PC-3 (cell line): ENCODE results near the gene TMEM86B. TPM values are rescaled to one million over a fixed set of nuclear protein-coding genes. Genes with fewer than 3 reads are reported as not detected.

Experiments used
- ATAC-seq: fragments of 200-7000 bp; cut with Tn5 transposase; 2 replicates; pipeline ENCODE4 v1.9.1; 2020; ENCODE audit warnings: mild to moderate bottlenecking, moderate library complexity
- BruUV-seq: library from RNA; stranded (reverse); fragments of 400-500 nt; replicated peaks from 2 replicates; lab custom pipeline; 2021; lab: Mats Ljungman, UMichigan
- CTCF ChIA-PET: fragments of 300-600 bp; sonication (Branson Sonifier 250); formaldehyde crosslinking; loops from one replicate; lab custom pipeline; 2022; ENCODE audit warnings: antibody characterized with exemption; lab: Charles Lee
- POLR2A ChIA-PET: fragments of 300-600 bp; sonication (Branson Sonifier 250); formaldehyde crosslinking; loops from one replicate; lab custom pipeline; 2022; ENCODE audit warnings: antibody characterized with exemption; ENCODE audit not compliant: unreplicated experiment; lab: Charles Lee
- DNase-seq: peaks from one replicate; pipeline ENCODE4 v3.0.0-alpha.2; 2015
- H2AFZ ChIP-seq: fragments of 300-600 bp; sonication (generic); 2 replicates; pipeline ENCODE4 v1.6.0; 2016; ENCODE audit warnings: antibody characterized with exemption, low read length
- H3F3A ChIP-seq: fragments of 300-600 bp; sonication (generic); one replicate; pipeline ENCODE4 v1.6.0; 2017; ENCODE audit warnings: antibody characterized with exemption, low read length, control low read depth, mild to moderate bottlenecking; ENCODE audit not compliant: unreplicated experiment
- H3K27ac ChIP-seq: fragments of 300-600 bp; sonication (generic); 2 replicates; pipeline ENCODE4 v1.5.1; 2016; ENCODE audit warnings: mild to moderate bottlenecking, low read length
- H3K27me3 ChIP-seq: fragments of 300-600 bp; sonication (generic); 2 replicates; pipeline ENCODE4 v1.6.1; 2016; ENCODE audit warnings: low read length, mixed read lengths
- H3K36me3 ChIP-seq: fragments of 300-600 bp; sonication (generic); 2 replicates; pipeline ENCODE4 v1.6.1; 2016; ENCODE audit warnings: low read depth, mixed run types, low read length, mixed read lengths
- H3K4me1 ChIP-seq: fragments of 300-600 bp; sonication (generic); 2 replicates; pipeline ENCODE4 v1.5.1; 2016; ENCODE audit warnings: low read length; ENCODE audit not compliant: insufficient read depth
- H3K4me2 ChIP-seq: fragments of 300-600 bp; sonication (generic); 2 replicates; pipeline ENCODE4 v1.6.0; 2016; ENCODE audit warnings: low read length
- H3K4me3 ChIP-seq: fragments of 300-600 bp; sonication (generic); 2 replicates; pipeline ENCODE4 v1.5.1; 2016; ENCODE audit warnings: mild to moderate bottlenecking, low read length, mixed read lengths
- H3K79me2 ChIP-seq: fragments of 300-600 bp; sonication (generic); 2 replicates; pipeline ENCODE4 v1.6.1; 2017; ENCODE audit warnings: low read length, mixed read lengths
- H3K9ac ChIP-seq: fragments of 300-600 bp; sonication (generic); 2 replicates; pipeline ENCODE4 v1.6.0; 2016; ENCODE audit warnings: mild to moderate bottlenecking, low read length
- H3K9me2 ChIP-seq: fragments of 300-600 bp; sonication (generic); replicated peaks from 2 replicates; pipeline ENCODE4 v1.6.1; 2016; ENCODE audit warnings: mixed run types, low read length, mixed read lengths
- H3K9me3 ChIP-seq: fragments of 300-600 bp; sonication (generic); 2 replicates; pipeline ENCODE4 v1.6.1; 2016; ENCODE audit warnings: low read length, mixed read lengths
- H4K20me1 ChIP-seq: fragments of 300-600 bp; sonication (generic); 2 replicates; pipeline ENCODE4 v1.6.1; 2016; ENCODE audit warnings: low read length, mixed read lengths
- EZH2 ChIP-seq: fragments of 300-600 bp; sonication (generic); IDR thresholded peaks from one replicate; pipeline ENCODE4 v1.6.1; 2017; ENCODE audit warnings: antibody characterized with exemption, mild to moderate bottlenecking, low read length; ENCODE audit not compliant: unreplicated experiment
- EZH2phosphoT487 ChIP-seq: fragments of 300-600 bp; sonication (generic); IDR thresholded peaks from 2 replicates; pipeline ENCODE4 v1.6.1; 2018; ENCODE audit warnings: mild to moderate bottlenecking, antibody characterized with exemption, low read length, borderline replicate concordance
- intact Hi-C: fragments of 100-400 bp; cut with micrococcal nuclease; formaldehyde crosslinking; loops from 2 replicates; pipeline ENCODE4 v1.9.0; 2023
- total RNA-seq: library from RNA; depleted of rRNA; stranded (reverse); fragments of >200 nt; gene quantifications from 2 replicates; pipeline ENCODE4 v1.2.3, GENCODE V29; 2014
- TF ChIP-seq, protein P1 (sequence below): fragments of 300-600 bp; sonication (generic); conservative IDR thresholded peaks from 2 replicates; pipeline ENCODE4 v1.5.1; 2017; ENCODE audit warnings: antibody characterized with exemption, low read depth, mild to moderate bottlenecking, low read length

Gene TMEM86B
- total RNA-seq, 1 experiment from 2014 or later: 11.8 TPM

DNA sequence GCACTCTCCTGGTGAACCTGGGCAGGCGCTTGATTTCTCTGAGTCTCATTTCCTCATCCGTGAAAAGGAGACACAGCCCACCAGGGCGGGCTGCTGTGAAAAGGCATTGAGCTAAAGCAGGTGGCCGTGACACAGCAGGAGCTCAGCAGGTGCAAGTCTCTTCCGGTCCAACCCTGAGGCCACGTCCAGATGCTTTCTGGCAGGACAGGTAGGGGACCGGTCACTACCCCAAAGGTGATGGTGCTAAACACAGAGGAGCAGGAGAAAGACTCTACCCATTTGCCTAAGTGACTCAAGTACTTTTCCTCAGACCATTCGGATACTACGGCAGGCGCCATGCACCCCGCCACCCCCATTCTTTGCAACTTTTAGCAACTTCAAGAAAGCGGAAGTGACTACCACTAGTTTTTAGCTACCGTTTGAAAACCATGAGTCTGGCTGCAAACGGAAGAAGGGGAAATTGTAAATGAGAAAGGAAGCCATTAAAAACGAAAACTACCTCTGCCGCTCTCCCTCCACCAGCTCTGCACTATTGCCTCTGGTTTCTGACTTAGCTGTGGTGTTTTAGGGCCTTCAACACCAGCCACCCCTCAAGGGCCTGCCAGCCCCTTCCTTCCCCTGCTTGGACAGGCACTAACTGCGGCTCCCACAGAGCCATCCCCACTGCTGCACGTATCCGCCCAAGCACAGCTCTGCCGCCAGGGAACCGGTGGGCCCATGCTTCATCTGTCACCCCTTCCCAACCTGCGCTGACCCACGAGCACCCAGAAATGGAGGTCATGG, 25.5 kb upstream of the TMEM86B start:
- Histone ChIP-seq H3K4me1 (peaks cover 59% of the 10 kb centered on the region), H3K4me3 (no peak overlapping the region), H4K20me1 (peaks cover 64% of the 10 kb centered on the region), H3F3A (peaks cover 8% of the 10 kb centered on the region), H2AFZ (no peak overlapping the region), H3K9me3 (no peaks in the 10 kb centered on the region), H3K36me3 (peaks cover 6% of the 10 kb centered on the region; the same call in 1 of the 2 replicates), H3K27ac (0 out of 2 replicates have a peak overlapping the region, but pooled peaks have one; percentile 95), H3K4me2 (peak overlapping the region; percentile 92), H3K9ac (no peak overlapping the region), H3K9me2 (no peaks in the 10 kb centered on the region), H3K79me2 (peaks cover 97% of the 10 kb centered on the region), H3K27me3 (no peaks in the 10 kb centered on the region)
- ChIA-PET CTCF (no interaction called here), POLR2A (interaction anchor here (0.6 kb wide), 1 partner anchor 107 kb away, joined by 3 read pairs; no protein-coding TSS in a partner anchor)
- no peak for ATAC-seq
- TF ChIP-seq, protein P1, sequence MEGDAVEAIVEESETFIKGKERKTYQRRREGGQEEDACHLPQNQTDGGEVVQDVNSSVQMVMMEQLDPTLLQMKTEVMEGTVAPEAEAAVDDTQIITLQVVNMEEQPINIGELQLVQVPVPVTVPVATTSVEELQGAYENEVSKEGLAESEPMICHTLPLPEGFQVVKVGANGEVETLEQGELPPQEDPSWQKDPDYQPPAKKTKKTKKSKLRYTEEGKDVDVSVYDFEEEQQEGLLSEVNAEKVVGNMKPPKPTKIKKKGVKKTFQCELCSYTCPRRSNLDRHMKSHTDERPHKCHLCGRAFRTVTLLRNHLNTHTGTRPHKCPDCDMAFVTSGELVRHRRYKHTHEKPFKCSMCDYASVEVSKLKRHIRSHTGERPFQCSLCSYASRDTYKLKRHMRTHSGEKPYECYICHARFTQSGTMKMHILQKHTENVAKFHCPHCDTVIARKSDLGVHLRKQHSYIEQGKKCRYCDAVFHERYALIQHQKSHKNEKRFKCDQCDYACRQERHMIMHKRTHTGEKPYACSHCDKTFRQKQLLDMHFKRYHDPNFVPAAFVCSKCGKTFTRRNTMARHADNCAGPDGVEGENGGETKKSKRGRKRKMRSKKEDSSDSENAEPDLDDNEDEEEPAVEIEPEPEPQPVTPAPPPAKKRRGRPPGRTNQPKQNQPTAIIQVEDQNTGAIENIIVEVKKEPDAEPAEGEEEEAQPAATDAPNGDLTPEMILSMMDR: no peak
- TF ChIP-seq EZH2phosphoT487: no peak
- TF ChIP-seq EZH2: no peak
- no TSS peak for BruUV-seq
- intact Hi-C loops: no loop called here
- DNase-seq: no peak

DNA sequence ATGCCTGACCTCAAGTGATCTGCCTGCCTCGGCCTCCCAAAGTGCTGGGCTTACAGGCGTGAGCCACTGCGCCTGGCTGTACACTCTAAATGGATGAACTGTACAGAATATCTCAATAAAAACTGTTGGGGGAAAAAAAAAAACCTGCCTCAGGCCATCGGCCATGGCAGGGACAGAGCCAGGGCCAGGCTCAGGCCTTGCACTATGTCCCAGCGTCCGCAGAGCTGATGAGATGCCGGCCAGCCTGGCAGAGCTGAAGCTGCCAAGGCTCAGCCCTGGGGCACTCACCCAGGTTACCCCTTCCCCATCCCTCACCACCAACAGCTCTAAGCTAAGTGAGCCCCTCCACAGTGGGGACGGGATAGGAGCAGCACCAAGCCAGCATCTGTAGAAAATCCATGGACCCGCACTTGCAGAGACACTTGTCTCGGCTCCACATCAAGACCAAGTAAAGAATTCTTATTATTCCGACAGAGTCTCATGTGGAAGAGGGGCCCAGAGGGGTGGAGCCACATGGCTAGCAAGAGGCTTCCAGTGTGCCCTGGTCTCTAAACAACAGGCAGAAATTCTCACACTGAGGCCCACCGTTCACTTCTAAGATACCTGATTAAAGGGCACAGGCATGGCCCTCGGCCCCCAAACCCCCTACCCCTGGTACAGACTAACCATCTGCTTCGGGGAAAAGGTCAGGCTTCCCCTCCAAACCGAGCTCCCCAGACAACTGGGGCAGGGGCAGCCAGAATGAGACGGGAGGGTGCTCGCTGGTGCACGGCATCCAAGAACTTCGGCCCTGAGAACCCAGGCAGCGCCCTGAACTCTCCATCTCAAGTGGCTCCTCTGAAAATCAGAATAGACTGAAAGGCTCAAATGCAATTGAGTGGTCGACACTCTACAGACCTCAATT, 24.4 kb upstream of the TMEM86B start:
- POLR2A ChIA-PET: no interaction called here
- no peaks in the 10 kb centered on the region for H3K9me3 ChIP-seq
- H4K20me1 ChIP-seq: peaks cover 73% of the 10 kb centered on the region
- TF ChIP-seq EZH2: no peak
- no peak for TF ChIP-seq EZH2phosphoT487
- TF ChIP-seq, protein P1: no peak
- H3K27ac ChIP-seq: no peak overlapping the region
- CTCF ChIA-PET: no interaction called here
- no TSS peak for BruUV-seq
- H2AFZ ChIP-seq: no peak overlapping the region
- no peak overlapping the region for H3K4me3 ChIP-seq
- intact Hi-C loops: no loop called here
- no peaks in the 10 kb centered on the region for H3K9me2 ChIP-seq
- H3K9ac ChIP-seq: no peak overlapping the region
- no peak for DNase-seq
- H3K36me3 ChIP-seq: peaks cover 6% of the 10 kb centered on the region; the same call in 1 of the 2 replicates
- ATAC-seq: no peak
- peaks cover 70% of the 10 kb centered on the region for H3K4me1 ChIP-seq
- H3F3A ChIP-seq: peaks cover 8% of the 10 kb centered on the region
- peaks cover 100% of the 10 kb centered on the region for H3K79me2 ChIP-seq
- H3K27me3 ChIP-seq: no peaks in the 10 kb centered on the region
- H3K4me2 ChIP-seq: no peak overlapping the region
